Neural cell (in vitro differentiated cells): ENCODE measurements around the gene ALOX5. TPM values are rescaled to one million over a fixed set of nuclear protein-coding genes. Genes with fewer than 3 reads are reported as not detected.

Source experiments
- H2AFZ ChIP-seq: fragments of 200-600, 300-800 bp; sonication (generic), shearing (Covaris generic); 2 replicates; pipeline ENCODE4 v1.6.0; 2014; ENCODE audit warnings: low read depth, mild to moderate bottlenecking, antibody characterized with exemption, low read length, moderate library complexity
- H3F3A ChIP-seq: fragments of 200-600 bp; shearing (Covaris generic); 2 replicates; pipeline ENCODE4 v1.6.1; 2016; ENCODE audit warnings: mild to moderate bottlenecking, moderate library complexity, mixed read lengths, antibody characterized with exemption, low read length; ENCODE audit not compliant: insufficient read depth, poor library complexity, severe bottlenecking
- H3K27ac ChIP-seq: fragments of 200-600, 300-800 bp; sonication (generic), shearing (Covaris generic); 2 replicates; pipeline ENCODE4 v1.5.1; 2014; ENCODE audit warnings: mild to moderate bottlenecking, low read length, moderate library complexity
- H3K27me3 ChIP-seq: fragments of 300-800, 200-600 bp; sonication (generic), shearing (Covaris generic); 2 replicates; pipeline ENCODE4 v1.6.0; 2014; ENCODE audit warnings: mild to moderate bottlenecking, low read depth, low read length, moderate library complexity; ENCODE audit not compliant: insufficient read depth
- H3K36me3 ChIP-seq: fragments of 300-800, 200-600 bp; sonication (generic), shearing (Covaris generic); 2 replicates; pipeline ENCODE4 v1.5.1; 2014; ENCODE audit warnings: mild to moderate bottlenecking, antibody characterized with exemption, low read length, moderate library complexity; ENCODE audit not compliant: insufficient read depth
- H3K4me2 ChIP-seq: fragments of 300-800, 200-600 bp; sonication (generic), shearing (Covaris generic); 2 replicates; pipeline ENCODE4 v1.6.0; 2014; ENCODE audit warnings: mild to moderate bottlenecking, low read length
- H3K4me3 ChIP-seq: fragments of 300-800, 200-600 bp; sonication (generic), shearing (Covaris generic); 2 replicates; pipeline ENCODE4 v1.5.1; 2014; ENCODE audit warnings: mild to moderate bottlenecking, low read length, moderate library complexity
- H3K79me2 ChIP-seq: fragments of 200-600 bp; shearing (Covaris generic); replicated peaks from 2 replicates; pipeline ENCODE4 v1.6.0; 2014; ENCODE audit warnings: mild to moderate bottlenecking, low read length, moderate library complexity; ENCODE audit not compliant: insufficient read depth
- H3K9ac ChIP-seq: fragments of 300-800, 200-600 bp; sonication (generic), shearing (Covaris generic); 2 replicates; pipeline ENCODE4 v1.6.1; 2016; ENCODE audit warnings: mild to moderate bottlenecking, low read length, mixed read lengths
- H3K9me2 ChIP-seq: fragments of 200-600 bp; shearing (Covaris generic); 2 replicates; pipeline ENCODE4 v1.6.1; 2016; ENCODE audit warnings: mild to moderate bottlenecking, low read length, mixed read lengths; ENCODE audit not compliant: insufficient read depth
- H3K9me3 ChIP-seq: fragments of 200-600, 300-800 bp; sonication (generic), shearing (Covaris generic); 2 replicates; pipeline ENCODE4 v1.6.1; 2016; ENCODE audit warnings: mild to moderate bottlenecking, mixed run types, low read length, moderate library complexity, mixed read lengths
- H4K20me1 ChIP-seq: fragments of 200-600 bp; shearing (Covaris generic); 2 replicates; pipeline ENCODE4 v1.6.1; 2016; ENCODE audit warnings: mild to moderate bottlenecking, mixed run types; ENCODE audit not compliant: insufficient read depth
- CTCF ChIP-seq: fragments of 450-650 bp; IDR thresholded peaks from 2 replicates; pipeline ENCODE4 v1.5.1; 2014; ENCODE audit warnings: antibody characterized with exemption, mild to moderate bottlenecking, moderate library complexity; ENCODE audit not compliant: poor library complexity, severe bottlenecking
- EP300 ChIP-seq: fragments of 450-650 bp; conservative IDR thresholded peaks from 2 replicates; pipeline ENCODE4 v1.6.1; 2014; ENCODE audit warnings: antibody characterized with exemption, mild to moderate bottlenecking, moderate library complexity; ENCODE audit not compliant: poor library complexity, severe bottlenecking
- EZH2 ChIP-seq: fragments of 200-600, 300-800 bp; shearing (Covaris generic), sonication (generic); IDR thresholded peaks from 2 replicates; pipeline ENCODE4 v1.6.1; 2014; ENCODE audit warnings: antibody characterized with exemption, low read length, borderline replicate concordance, mild to moderate bottlenecking; ENCODE audit not compliant: insufficient read depth, poor library complexity, severe bottlenecking
- MXI1 ChIP-seq: fragments of 450-650 bp; conservative IDR thresholded peaks from 2 replicates; pipeline ENCODE4 v1.6.1; 2014; ENCODE audit warnings: antibody characterized with exemption, mild to moderate bottlenecking; ENCODE audit not compliant: poor library complexity, severe bottlenecking
- POLR2AphosphoS5 ChIP-seq: IDR thresholded peaks from 2 replicates; pipeline ENCODE4 v1.6.1; 2012
- RAD21 ChIP-seq: fragments of 450-650 bp; conservative IDR thresholded peaks from 2 replicates; pipeline ENCODE4 v1.6.1; 2014; ENCODE audit warnings: antibody characterized with exemption, mild to moderate bottlenecking, moderate library complexity
- REST ChIP-seq: IDR thresholded peaks from 2 replicates; pipeline ENCODE4 v1.6.1; 2012; ENCODE audit warnings: borderline replicate concordance
- SMC3 ChIP-seq: fragments of 450-650 bp; conservative IDR thresholded peaks from 2 replicates; pipeline ENCODE4 v1.6.1; 2014; ENCODE audit warnings: antibody characterized with exemption, mild to moderate bottlenecking, moderate library complexity; ENCODE audit not compliant: poor library complexity
- TAF1 ChIP-seq: IDR thresholded peaks from 2 replicates; pipeline ENCODE4 v1.6.1; 2012; ENCODE audit warnings: low read depth
- polyA plus RNA-seq: library from polyadenylated mRNA; depleted of rRNA; stranded (reverse); fragments of >200 nt; gene quantifications from 2 replicates; pipeline ENCODE4 v1.2.3, GENCODE V29; 2014

Gene ALOX5
- polyA plus RNA-seq, 1 donor from 2014 or later, result not detected

- H3K4me2 ChIP-seq, result no peak overlapping the region
- H4K20me1 ChIP-seq, result no peaks in the 10 kb centered on the region
- H3K9ac ChIP-seq, result no peak overlapping the region
- H3K4me3 ChIP-seq, result no peak overlapping the region
- H3K9me3 ChIP-seq, result no peaks in the 10 kb centered on the region
- H3K36me3 ChIP-seq, result no peaks in the 10 kb centered on the region
- H3K9me2 ChIP-seq, result no peaks in the 10 kb centered on the region
- TF ChIP-seq POLR2AphosphoS5 (no peak), RAD21 (no peak), SMC3 (no peak), EZH2 (no peak), TAF1 (no peak), EP300 (no peak), CTCF (no peak), MXI1 (no peak), REST (no peak)
- H3K79me2 ChIP-seq, result no peaks in the 10 kb centered on the region
- no peak overlapping the region for H2AFZ ChIP-seq
- no peaks in the 10 kb centered on the region for H3F3A ChIP-seq
- H3K27ac ChIP-seq, result no peak overlapping the region
- peaks cover 13% of the 10 kb centered on the region for H3K27me3 ChIP-seq
Measured at GRCh38 chr10:45417746-45418145, 43.7 kb downstream of the ALOX5 start.

- no peak overlapping the region for H3K27ac ChIP-seq
- peaks cover 13% of the 10 kb centered on the region for H3K27me3 ChIP-seq
- no peak overlapping the region for H3K4me2 ChIP-seq
- TF ChIP-seq SMC3, result no peak
- no peak for TF ChIP-seq TAF1
- no peak for TF ChIP-seq RAD21
- no peak for TF ChIP-seq CTCF
- TF ChIP-seq EP300, result no peak
- TF ChIP-seq REST, result no peak
- no peak for TF ChIP-seq POLR2AphosphoS5
- no peak for TF ChIP-seq MXI1
- no peak for TF ChIP-seq EZH2
- no peak overlapping the region for H3K9ac ChIP-seq
- H3K36me3 ChIP-seq, result no peaks in the 10 kb centered on the region
- H2AFZ ChIP-seq, result no peak overlapping the region
- H3K79me2 ChIP-seq, result no peaks in the 10 kb centered on the region
- H3K9me2 ChIP-seq, result no peaks in the 10 kb centered on the region
- H3F3A ChIP-seq, result no peaks in the 10 kb centered on the region
- H4K20me1 ChIP-seq, result no peaks in the 10 kb centered on the region
- H3K4me3 ChIP-seq, result peak overlapping the region; percentile 63
- H3K9me3 ChIP-seq, result no peaks in the 10 kb centered on the region
Measured at GRCh38 chr10:45418417-45418848, 44.4 kb downstream of the ALOX5 start.
